Subcutaneous adipose tissue (tissue), 4 donors: ENCODE results near the gene SFXN5. TPM values are rescaled to one million over a fixed set of nuclear protein-coding genes. Genes with fewer than 3 reads are reported as not detected.

Experiments
- total RNA-seq, 4 donors: library from RNA; depleted of rRNA; stranded (reverse); fragments of >200 nt; gene quantifications; one replicate each; pipeline ENCODE4 v1.1.0, GENCODE V29; 2016
- TF ChIP-seq, protein P1 (sequence below): fragments of 450-650 bp; IDR thresholded peaks from one replicate; pipeline ENCODE4 v1.5.1; 2016; ENCODE audit warnings: low read depth, mild to moderate bottlenecking, control low read depth, antibody characterized with exemption, moderate library complexity

SFXN5 gene
- total RNA-seq, 4 donors from 2014 or later, result 5.1 to 8.9 (median 7.6) TPM

DNA sequence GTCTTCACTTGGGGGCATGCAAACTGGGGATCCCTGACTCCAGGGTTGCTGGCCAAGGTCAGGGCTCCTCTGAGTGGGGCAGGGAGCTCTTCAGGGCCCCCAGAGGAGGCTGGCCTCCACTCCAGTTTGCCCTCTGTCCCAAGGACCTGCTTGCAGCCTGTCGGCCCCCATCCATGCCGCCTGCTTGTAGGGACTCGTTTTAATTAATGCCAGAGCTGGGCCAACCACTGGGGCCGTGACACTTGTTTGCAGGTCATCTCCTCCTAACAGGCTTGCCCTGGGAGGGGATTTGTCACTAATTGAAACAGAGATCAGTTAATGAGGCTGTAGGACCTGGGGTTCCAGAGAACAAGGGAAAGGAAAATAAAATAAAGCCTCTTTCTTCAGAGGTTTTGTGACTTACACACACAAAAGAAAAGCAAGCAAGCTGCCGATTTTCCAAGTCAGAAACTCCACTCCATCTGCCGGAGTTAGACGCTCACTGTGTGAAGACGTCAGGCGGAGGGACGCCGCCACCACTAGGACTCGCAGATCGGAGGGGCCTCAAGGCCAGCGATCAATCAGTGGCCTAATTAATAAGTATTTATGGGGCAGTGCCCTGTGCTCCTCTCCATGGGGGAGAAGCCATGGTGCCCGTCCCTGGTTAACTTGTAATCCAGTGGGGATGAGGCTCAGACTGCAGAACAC lies 75.9 kb downstream of the SFXN5 start:
- TF ChIP-seq, protein P1, sequence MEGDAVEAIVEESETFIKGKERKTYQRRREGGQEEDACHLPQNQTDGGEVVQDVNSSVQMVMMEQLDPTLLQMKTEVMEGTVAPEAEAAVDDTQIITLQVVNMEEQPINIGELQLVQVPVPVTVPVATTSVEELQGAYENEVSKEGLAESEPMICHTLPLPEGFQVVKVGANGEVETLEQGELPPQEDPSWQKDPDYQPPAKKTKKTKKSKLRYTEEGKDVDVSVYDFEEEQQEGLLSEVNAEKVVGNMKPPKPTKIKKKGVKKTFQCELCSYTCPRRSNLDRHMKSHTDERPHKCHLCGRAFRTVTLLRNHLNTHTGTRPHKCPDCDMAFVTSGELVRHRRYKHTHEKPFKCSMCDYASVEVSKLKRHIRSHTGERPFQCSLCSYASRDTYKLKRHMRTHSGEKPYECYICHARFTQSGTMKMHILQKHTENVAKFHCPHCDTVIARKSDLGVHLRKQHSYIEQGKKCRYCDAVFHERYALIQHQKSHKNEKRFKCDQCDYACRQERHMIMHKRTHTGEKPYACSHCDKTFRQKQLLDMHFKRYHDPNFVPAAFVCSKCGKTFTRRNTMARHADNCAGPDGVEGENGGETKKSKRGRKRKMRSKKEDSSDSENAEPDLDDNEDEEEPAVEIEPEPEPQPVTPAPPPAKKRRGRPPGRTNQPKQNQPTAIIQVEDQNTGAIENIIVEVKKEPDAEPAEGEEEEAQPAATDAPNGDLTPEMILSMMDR, result no peak

DNA sequence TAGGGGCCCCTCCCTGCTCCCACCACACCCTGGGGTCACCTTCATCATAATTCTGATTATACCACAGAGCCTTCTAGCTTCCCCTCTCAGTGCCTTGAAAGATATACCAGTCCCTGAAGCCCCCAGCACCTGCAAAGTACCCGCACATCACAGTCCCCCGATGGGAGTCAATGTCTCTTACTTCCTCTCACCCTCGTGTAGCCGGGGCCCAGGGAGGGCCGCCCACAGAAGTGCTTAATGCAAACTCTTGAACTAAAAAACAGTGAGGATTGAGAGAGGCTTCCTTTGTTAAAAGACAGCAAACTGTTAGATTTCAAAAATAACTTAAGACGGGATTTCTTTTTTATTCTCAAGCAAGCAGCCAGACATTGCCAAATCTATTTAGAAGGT lies 76.5 kb downstream of the SFXN5 start:
- TF ChIP-seq, protein P1, result no peak

DNA sequence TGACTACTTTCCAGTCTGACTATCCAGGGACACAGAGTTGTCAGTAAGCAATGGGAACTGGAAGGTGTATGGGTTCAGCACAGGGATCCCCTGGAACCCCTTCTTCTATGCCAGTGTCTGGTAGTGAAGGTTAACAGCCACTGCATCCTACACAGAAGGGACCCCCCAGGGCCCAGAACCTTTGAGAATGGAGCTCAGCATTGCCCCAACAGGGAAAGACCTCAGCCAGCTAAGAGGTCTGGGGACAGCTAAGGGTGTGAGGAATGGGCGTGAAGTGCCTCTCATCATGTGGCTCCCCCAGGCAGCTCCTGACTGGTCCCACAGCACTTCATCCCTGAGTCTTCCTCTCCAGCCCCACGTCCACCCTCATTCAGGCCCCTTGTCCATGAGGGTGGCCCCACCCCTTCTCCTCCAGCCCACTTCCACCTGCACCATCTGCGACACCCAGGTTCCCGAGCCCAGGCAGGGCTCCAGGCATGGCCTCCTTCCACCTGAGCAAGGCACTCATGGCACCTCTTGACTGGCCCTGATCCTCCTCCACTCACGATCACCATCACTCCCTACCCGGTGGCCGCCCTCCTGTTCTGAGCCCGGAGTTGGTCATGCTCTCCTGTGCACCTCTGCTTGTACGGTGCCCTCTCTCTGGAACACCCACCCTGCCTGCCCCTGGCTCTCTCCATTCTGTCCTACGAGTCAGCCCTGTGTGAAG lies 77.1 kb downstream of the SFXN5 start:
- TF ChIP-seq, protein P1, result no peak

DNA sequence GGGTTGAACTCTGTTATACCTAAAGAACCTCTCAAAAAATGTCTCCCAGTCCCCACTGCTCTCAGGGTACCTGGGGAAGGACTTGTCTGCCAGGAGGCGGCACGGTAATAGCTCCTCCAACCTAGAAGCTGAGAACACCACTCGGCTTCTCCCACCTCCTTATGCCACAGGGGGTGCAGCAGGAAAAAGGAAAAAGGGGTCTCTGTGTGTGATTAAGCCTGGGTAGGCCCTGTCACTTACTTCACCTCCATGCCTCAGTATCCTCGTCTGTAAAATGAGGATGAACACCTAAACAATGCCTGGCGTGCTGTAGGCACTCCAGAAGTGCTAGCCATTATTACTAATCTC lies 77.6 kb downstream of the SFXN5 start:
- TF ChIP-seq, protein P1, result no peak

DNA sequence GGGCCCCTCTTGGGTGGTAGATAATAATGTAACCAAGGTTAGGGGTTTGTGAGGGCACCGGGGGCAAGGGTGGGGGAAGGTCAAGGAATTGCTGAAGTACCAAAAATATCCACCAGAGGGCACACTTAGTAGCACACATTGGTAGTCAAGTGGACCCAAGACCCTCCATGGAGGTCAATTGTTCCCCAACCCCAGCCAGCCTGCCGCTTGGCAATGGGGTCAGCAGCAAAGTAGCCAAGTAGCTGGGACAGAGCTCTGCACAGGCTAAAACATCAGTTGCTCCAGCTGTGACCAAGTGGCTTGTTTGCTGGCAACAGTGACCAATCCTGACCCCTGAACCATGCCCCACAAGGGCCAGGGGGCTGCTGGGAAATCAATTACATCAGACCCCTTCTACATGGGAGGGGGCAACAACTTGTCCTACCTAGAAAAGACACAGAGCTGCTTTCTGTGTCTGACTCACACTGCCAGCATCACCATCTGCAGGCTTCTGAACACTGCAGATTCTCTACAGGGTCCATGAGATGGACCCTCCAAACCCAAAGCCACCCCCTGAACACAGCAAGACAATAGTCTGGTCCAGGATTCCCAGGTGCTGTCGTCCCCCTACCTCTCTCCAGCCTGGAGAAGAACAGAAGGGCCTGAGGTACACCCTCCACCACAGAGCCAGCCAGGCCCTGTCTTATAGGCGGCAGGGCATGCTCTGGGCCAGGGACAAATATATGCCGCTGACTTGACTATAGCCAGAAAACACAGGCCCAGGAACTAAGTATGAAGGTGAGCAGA lies 78.2 kb downstream of the SFXN5 start:
- TF ChIP-seq, protein P1, result no peak

DNA sequence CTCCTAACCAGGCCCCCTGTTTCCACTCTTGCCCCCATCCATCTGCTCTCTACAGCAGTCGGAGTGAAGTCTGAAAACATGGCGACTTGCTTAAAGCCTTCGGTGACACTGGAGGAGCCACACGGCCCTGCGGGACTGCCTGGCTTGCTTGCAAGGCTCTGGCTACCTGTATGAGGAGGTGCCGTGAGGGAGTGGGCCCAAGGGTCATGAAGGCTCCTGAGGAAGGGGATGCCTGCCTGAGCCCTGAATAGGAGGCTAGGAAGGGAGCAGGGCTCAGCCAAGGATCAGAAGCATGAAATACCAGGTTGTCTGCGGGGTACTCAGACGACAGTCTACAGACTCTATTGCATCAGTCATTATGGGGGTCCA lies 78.8 kb downstream of the SFXN5 start:
- TF ChIP-seq, protein P1, result no peak
